H9 (cell line): ENCODE results near the gene VWA5B1. TPM values are rescaled to one million over a fixed set of nuclear protein-coding genes. Genes with fewer than 3 reads are reported as not detected.

ENCODE experiments used
- DNase-seq: peaks from one replicate; pipeline ENCODE4 v3.0.0-alpha.2; 2017
- H2AFZ ChIP-seq: one replicate; pipeline ENCODE4 v1.6.1; 2013; ENCODE audit warnings: mild to moderate bottlenecking, low read length, control low read depth, moderate library complexity
- H2AK5ac ChIP-seq: 2 replicates; pipeline ENCODE4 v1.6.1; 2013; ENCODE audit warnings: low read length, control low read depth, mixed read lengths; ENCODE audit not compliant: insufficient read length
- H2BK120ac ChIP-seq: one replicate; pipeline ENCODE4 v1.6.1; 2013; ENCODE audit warnings: low read depth, mild to moderate bottlenecking, low read length, control low read depth, inconsistent platforms; ENCODE audit not compliant: poor library complexity, severe bottlenecking
- H2BK12ac ChIP-seq: 2 replicates; pipeline ENCODE4 v1.6.1; 2013; ENCODE audit warnings: low read length, control low read depth, mixed read lengths, low read depth; ENCODE audit not compliant: insufficient read length
- H2BK15ac ChIP-seq: 2 replicates; pipeline ENCODE4 v1.6.1; 2013; ENCODE audit warnings: low read depth, low read length, control low read depth
- H2BK20ac ChIP-seq: one replicate; pipeline ENCODE4 v1.6.1; 2013; ENCODE audit warnings: low read depth, mild to moderate bottlenecking, low read length, control low read depth, inconsistent platforms; ENCODE audit not compliant: poor library complexity, severe bottlenecking
- H2BK5ac ChIP-seq: 2 replicates; pipeline ENCODE4 v1.6.1; 2013; ENCODE audit warnings: low read length, control low read depth, mixed read lengths; ENCODE audit not compliant: insufficient read length
- H3K14ac ChIP-seq: 2 replicates; pipeline ENCODE4 v1.6.1; 2013; ENCODE audit warnings: low read length, control low read depth; ENCODE audit not compliant: insufficient read depth
- H3K18ac ChIP-seq: 2 replicates; pipeline ENCODE4 v1.6.1; 2013; ENCODE audit warnings: low read depth, mild to moderate bottlenecking, mixed read lengths, low read length, control low read depth; ENCODE audit not compliant: insufficient read length
- H3K23ac ChIP-seq: 2 replicates; pipeline ENCODE4 v1.6.1; 2013; ENCODE audit warnings: low read length, control low read depth, mixed read lengths, low read depth; ENCODE audit not compliant: insufficient read length
- H3K23me2 ChIP-seq: 2 replicates; pipeline ENCODE4 v1.6.1; 2013; ENCODE audit warnings: low read depth, mild to moderate bottlenecking, mixed read lengths, low read length, control low read depth; ENCODE audit not compliant: insufficient read length, poor library complexity, severe bottlenecking
- H3K27ac ChIP-seq: 2 replicates; pipeline ENCODE4 v1.5.1; 2013; ENCODE audit warnings: low read length, control low read depth, mixed read lengths, low read depth; ENCODE audit not compliant: insufficient read length
- H3K27me3 ChIP-seq: 2 replicates; pipeline ENCODE4 v1.6.1; 2013; ENCODE audit warnings: low read length, control low read depth, inconsistent platforms; ENCODE audit not compliant: insufficient read depth
- H3K4ac ChIP-seq: 2 replicates; pipeline ENCODE4 v1.6.1; 2013; ENCODE audit warnings: low read depth, mild to moderate bottlenecking, control low read depth, inconsistent platforms, low read length, moderate library complexity
- H3K4me1 ChIP-seq: 2 replicates; pipeline ENCODE4 v1.6.1; 2013; ENCODE audit warnings: low read length, control low read depth, inconsistent platforms; ENCODE audit not compliant: insufficient read depth
- H3K4me2 ChIP-seq: 2 replicates; pipeline ENCODE4 v1.6.1; 2013; ENCODE audit warnings: low read length, control low read depth, mixed read lengths; ENCODE audit not compliant: insufficient read length, insufficient read depth
- H3K56ac ChIP-seq: 2 replicates; pipeline ENCODE4 v1.6.1; 2013; ENCODE audit warnings: low read depth, mild to moderate bottlenecking, mixed read lengths, low read length, control low read depth; ENCODE audit not compliant: insufficient read length
- H3K79me1 ChIP-seq: 2 replicates; pipeline ENCODE4 v1.6.1; 2013; ENCODE audit warnings: low read depth, mild to moderate bottlenecking, moderate library complexity, low read length, control low read depth, inconsistent platforms; ENCODE audit not compliant: insufficient read depth, poor library complexity, severe bottlenecking
- H3K79me2 ChIP-seq: 2 replicates; pipeline ENCODE4 v1.6.1; 2013; ENCODE audit warnings: low read length, control low read depth, inconsistent platforms; ENCODE audit not compliant: insufficient read depth
- H3K9ac ChIP-seq: 2 replicates; pipeline ENCODE4 v1.6.1; 2013; ENCODE audit warnings: low read length, control low read depth, mixed read lengths; ENCODE audit not compliant: insufficient read length; ENCODE audit errors: extremely low read depth
- H3K9me3 ChIP-seq: one replicate; pipeline ENCODE4 v1.6.1; 2013; ENCODE audit warnings: low read depth, low read length, inconsistent platforms; ENCODE audit not compliant: control insufficient read depth
- H3T11ph ChIP-seq: one replicate; pipeline ENCODE4 v1.6.1; 2013; ENCODE audit warnings: mild to moderate bottlenecking, low read length, control low read depth, inconsistent platforms
- H4K20me1 ChIP-seq: one replicate; pipeline ENCODE4 v1.6.1; 2013; ENCODE audit not compliant: control insufficient read depth, insufficient read length, insufficient read depth
- H4K5ac ChIP-seq: 2 replicates; pipeline ENCODE4 v1.6.1; 2013; ENCODE audit warnings: low read depth, mild to moderate bottlenecking, mixed read lengths, low read length, control low read depth; ENCODE audit not compliant: insufficient read length
- H4K8ac ChIP-seq: replicated peaks from 2 replicates; pipeline ENCODE4 v1.6.1; 2013; ENCODE audit warnings: low read length, control low read depth, mixed read lengths, low read depth; ENCODE audit not compliant: insufficient read length
- H4K91ac ChIP-seq: 2 replicates; pipeline ENCODE4 v1.6.1; 2013; ENCODE audit warnings: low read depth, mild to moderate bottlenecking, moderate library complexity, mixed read lengths, low read length, control low read depth; ENCODE audit not compliant: insufficient read length
- H3K27ac Mint-ChIP-seq, 3 experiments: 2 replicates in 2 of 3; 3 replicates in 1 of 3; pipeline ENCODE4 v1.8.0; 2020 to 2021; ENCODE audit warnings: mixed read lengths in 3 of 3, mild to moderate bottlenecking in 1 of 3, moderate library complexity in 1 of 3
- H3K27me3 Mint-ChIP-seq: 2 replicates; pipeline ENCODE4 v1.8.0; 2021; ENCODE audit warnings: low read depth, mild to moderate bottlenecking, moderate library complexity, mixed read lengths
- H3K36me3 Mint-ChIP-seq, 3 experiments: 2 replicates in 2 of 3; 3 replicates in 1 of 3; pipeline ENCODE4 v1.8.0; 2020 to 2021; ENCODE audit warnings: low read depth in 3 of 3, mixed read lengths in 3 of 3; ENCODE audit not compliant: insufficient read depth in 1 of 3
- H3K4me1 Mint-ChIP-seq, 2 experiments: 2 replicates each; pipeline ENCODE4 v1.8.0; 2020; ENCODE audit warnings: mixed read lengths in 2 of 2
- H3K4me3 Mint-ChIP-seq, 2 experiments: 2 replicates in 1 of 2; 3 replicates in 1 of 2; pipeline ENCODE4 v1.8.0; 2020 to 2021; ENCODE audit warnings: mild to moderate bottlenecking in 2 of 2, mixed read lengths in 2 of 2, moderate library complexity in 1 of 2
- H3K9me3 Mint-ChIP-seq, 2 experiments: 2 replicates in 1 of 2; 3 replicates in 1 of 2; pipeline ENCODE4 v1.8.0; 2020; ENCODE audit warnings: mild to moderate bottlenecking in 2 of 2, mixed read lengths in 2 of 2, moderate library complexity in 1 of 2
- CTCF ChIP-seq: fragments of 200-600 bp; sonication (generic); conservative IDR thresholded peaks from 3 replicates; pipeline ENCODE4 v1.8.0; 2021; ENCODE audit warnings: antibody characterized with exemption, mild to moderate bottlenecking
- WGBS: extraction: QIAGEN DNeasy Blood & Tissue Kit; methylation state at CpG from one replicate; pipeline ENCODE4 v1.1.7; 2013; ENCODE audit warnings: missing lambda C conversion rate, low lambda C conversion rate, mixed read lengths; ENCODE audit not compliant: insufficient read length; ENCODE audit errors: extremely low coverage; 5-methylcytosine and 5-hydroxymethylcytosine counted together
- total RNA-seq: library from RNA; stranded (reverse); gene quantifications from 2 replicates; pipeline ENCODE4 v1.2.1, GENCODE V29; 2021

VWA5B1 gene
- total RNA-seq, 1 experiment from 2014 or later: not detected

DNA sequence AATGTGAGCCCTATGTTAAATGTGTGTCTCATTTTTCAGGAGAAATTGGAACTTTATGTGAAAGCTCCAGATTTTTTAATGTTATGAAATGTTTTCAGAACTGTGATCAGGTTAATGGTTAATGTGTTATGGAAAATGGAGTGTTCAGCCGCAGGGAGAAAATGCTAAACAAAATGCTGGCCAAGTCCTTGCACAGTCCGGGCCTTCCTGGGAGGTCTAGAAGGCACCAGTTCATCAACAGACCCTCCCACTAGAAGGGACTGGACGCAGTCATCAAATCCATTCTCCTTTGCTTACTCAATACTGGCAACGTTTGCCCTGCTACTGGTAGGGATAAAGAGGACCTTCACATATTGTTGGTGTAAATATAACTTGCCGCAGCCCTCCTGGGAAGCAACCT lies 43.4 kb downstream of the VWA5B1 start:
- H3K79me1 ChIP-seq: no peaks in the 10 kb centered on the region
- no peak overlapping the region for H2BK120ac ChIP-seq
- peaks cover 8 to 15% of the 10 kb centered on the region in 2 experiments for H3K4me1 Mint-ChIP-seq
- H2BK15ac ChIP-seq: no peak overlapping the region
- H3K4me2 ChIP-seq: no peak overlapping the region
- no peak overlapping the region for H2AK5ac ChIP-seq
- H3K23ac ChIP-seq: no peak overlapping the region
- no peak overlapping the region for H3K9ac ChIP-seq
- no peak overlapping the region for H3K27ac ChIP-seq
- no peaks in the 10 kb centered on the region for H3K23me2 ChIP-seq
- no peak overlapping the region for H3K27ac Mint-ChIP-seq
- H3K18ac ChIP-seq: no peak overlapping the region
- peaks cover 34% of the 10 kb centered on the region for H3K27me3 Mint-ChIP-seq
- H3K36me3 Mint-ChIP-seq: no peaks in the 10 kb centered on the region
- H4K91ac ChIP-seq: no peak overlapping the region
- H4K8ac ChIP-seq: no peak overlapping the region
- H3K27me3 ChIP-seq: no peaks in the 10 kb centered on the region
- WGBS: no CpG with 5 or more reads among the region's 5 CpGs
- no peak for DNase-seq
- H4K5ac ChIP-seq: no peak overlapping the region
- H3K79me2 ChIP-seq: no peaks in the 10 kb centered on the region
- H3K56ac ChIP-seq: no peak overlapping the region
- no peaks in the 10 kb centered on the region; a peak in 1 of 5 replicates for H3K9me3 Mint-ChIP-seq
- no peaks in the 10 kb centered on the region for H3K9me3 ChIP-seq
- no peak overlapping the region; the same call in 1 of the 2 replicates for H3K14ac ChIP-seq
- H4K20me1 ChIP-seq: no peaks in the 10 kb centered on the region
- no peak overlapping the region for H2AFZ ChIP-seq
- no peak overlapping the region for H3K4ac ChIP-seq
- H2BK12ac ChIP-seq: no peak overlapping the region
- H2BK5ac ChIP-seq: no peak overlapping the region
- no peak overlapping the region for H3T11ph ChIP-seq
- H3K4me3 Mint-ChIP-seq: no peak overlapping the region
- TF ChIP-seq CTCF: no peak
- H3K4me1 ChIP-seq: no peaks in the 10 kb centered on the region
- no peak overlapping the region for H2BK20ac ChIP-seq
